Nephron (organoid): ENCODE results near the gene IL13RA1.
"Not testable (repeated sequence)": the region's sequence is repeated elsewhere in the genome, so short reads cannot be mapped to it uniquely, and the experiment has no call there.

Experiments
- H3K27ac Mint-ChIP-seq, 3 experiments: 2 replicates each; pipeline ENCODE4 v1.8.0; 2020; ENCODE audit warnings: mixed read lengths in 3 of 3, mild to moderate bottlenecking in 2 of 3, moderate library complexity in 1 of 3
- H3K27me3 Mint-ChIP-seq: 2 replicates; pipeline ENCODE4 v1.8.0; 2021; ENCODE audit warnings: low read depth, mild to moderate bottlenecking, moderate library complexity, mixed read lengths
- H3K36me3 Mint-ChIP-seq: 2 replicates; pipeline ENCODE4 v1.8.0; 2020; ENCODE audit warnings: low read depth, mixed read lengths
- H3K4me1 Mint-ChIP-seq: 2 replicates; pipeline ENCODE4 v1.8.0; 2020; ENCODE audit warnings: mixed read lengths
- H3K4me3 Mint-ChIP-seq, 3 experiments: 2 replicates each; pipeline ENCODE4 v1.8.0; 2020; ENCODE audit warnings: mild to moderate bottlenecking in 3 of 3, mixed read lengths in 3 of 3, moderate library complexity in 2 of 3
- H3K9me3 Mint-ChIP-seq: 2 replicates; pipeline ENCODE4 v1.8.0; 2020; ENCODE audit warnings: mixed read lengths
- CTCF ChIP-seq, 3 experiments: fragments of 200-600 bp; sonication (generic); IDR thresholded peaks; one replicate each; pipeline ENCODE4 v1.5.0; 2021; ENCODE audit warnings: antibody characterized with exemption in 3 of 3; ENCODE audit not compliant: unreplicated experiment in 3 of 3

The IL13RA1 gene

GRCh38 chrX:118693843-118694242, 33.6 kb upstream of the IL13RA1 start:
- Mint-ChIP-seq H3K36me3 (peaks cover 4% of the 10 kb centered on the region), H3K9me3 (peaks cover 2% of the 10 kb centered on the region), H3K27me3 (no peaks in the 10 kb centered on the region), H3K27ac (no peak overlapping the region), H3K4me1 (no peaks in the 10 kb centered on the region), H3K4me3 (no peak overlapping the region)
- no peak for TF ChIP-seq CTCF (IDR thresholded peaks at IDR 0.05; ENCODE audit: unreplicated experiment in 3 of 3)

DNA sequence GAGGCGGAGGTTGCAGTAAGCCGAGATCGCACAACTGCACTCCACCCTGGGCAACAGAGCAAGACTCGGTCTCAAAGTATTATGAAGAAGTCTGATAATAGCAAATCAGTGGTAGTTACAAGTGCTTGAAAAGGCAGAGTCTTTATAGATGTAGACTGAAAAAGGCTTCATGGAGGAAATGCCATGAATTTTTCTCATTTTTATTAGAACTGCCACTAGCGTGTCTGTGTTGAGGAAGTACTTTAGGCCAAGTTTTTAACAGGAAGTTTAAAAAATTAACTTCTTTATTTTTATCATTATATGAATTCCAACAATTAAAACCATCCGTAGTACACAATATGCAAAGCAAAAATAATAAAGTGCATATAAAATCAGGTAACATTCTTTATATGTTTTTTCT, 32.8 kb upstream of the IL13RA1 start:
- TF ChIP-seq CTCF (IDR thresholded peaks at IDR 0.05; ENCODE audit: unreplicated experiment in 3 of 3): no peak
- Mint-ChIP-seq H3K27me3 (no peaks in the 10 kb centered on the region), H3K9me3 (peaks cover 7% of the 10 kb centered on the region), H3K4me3 (no peak overlapping the region), H3K27ac (no peak overlapping the region), H3K4me1 (no peaks in the 10 kb centered on the region), H3K36me3 (no peaks in the 10 kb centered on the region)

DNA sequence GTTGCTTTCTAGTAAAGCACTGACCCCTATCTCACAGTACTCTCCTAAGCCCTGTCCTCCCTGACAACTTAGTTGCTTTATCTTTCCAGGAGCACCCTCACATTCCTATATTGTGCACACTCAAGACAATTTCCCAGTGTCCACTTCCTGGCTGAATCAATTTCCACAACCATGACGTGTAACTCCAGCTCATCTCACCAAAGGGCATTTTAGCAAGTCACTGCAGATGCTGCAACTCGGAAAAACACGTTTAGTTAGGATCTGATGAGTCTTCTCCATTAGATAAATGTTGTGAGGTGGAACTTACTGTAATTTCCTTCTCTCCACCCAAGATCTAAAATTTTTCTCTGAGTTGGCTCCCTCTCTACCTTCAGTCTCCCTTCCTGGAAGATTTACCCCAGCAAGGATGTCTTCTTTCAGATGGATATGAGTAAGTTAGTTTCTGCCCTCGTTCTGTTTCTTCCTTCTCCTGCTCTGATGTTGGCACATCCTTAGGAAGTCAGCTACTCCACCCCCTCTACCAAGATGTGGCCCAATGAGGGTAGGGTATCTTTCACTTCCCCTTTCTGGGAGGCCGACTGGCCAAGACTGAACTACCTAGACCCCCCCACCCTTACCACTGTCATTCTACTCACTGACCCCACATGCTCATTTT, 28.8 kb upstream of the IL13RA1 start:
- Mint-ChIP-seq H3K27me3 (no peaks in the 10 kb centered on the region), H3K27ac (no peak overlapping the region), H3K4me1 (no peaks in the 10 kb centered on the region), H3K4me3 (no peak overlapping the region), H3K9me3 (peaks cover 9% of the 10 kb centered on the region), H3K36me3 (no peaks in the 10 kb centered on the region)
- no peak for TF ChIP-seq CTCF (IDR thresholded peaks at IDR 0.05; ENCODE audit: unreplicated experiment in 3 of 3)

GRCh38 chrX:118702741-118703140, 24.7 kb upstream of the IL13RA1 start:
- no peak overlapping the region for H3K4me3 Mint-ChIP-seq
- H3K9me3 Mint-ChIP-seq: peaks cover 9% of the 10 kb centered on the region
- H3K4me1 Mint-ChIP-seq: no peaks in the 10 kb centered on the region
- no peak for TF ChIP-seq CTCF (IDR thresholded peaks at IDR 0.05; ENCODE audit: unreplicated experiment in 3 of 3)
- H3K27ac Mint-ChIP-seq: no peak overlapping the region
- H3K36me3 Mint-ChIP-seq: no peaks in the 10 kb centered on the region
- H3K27me3 Mint-ChIP-seq: no peaks in the 10 kb centered on the region

DNA sequence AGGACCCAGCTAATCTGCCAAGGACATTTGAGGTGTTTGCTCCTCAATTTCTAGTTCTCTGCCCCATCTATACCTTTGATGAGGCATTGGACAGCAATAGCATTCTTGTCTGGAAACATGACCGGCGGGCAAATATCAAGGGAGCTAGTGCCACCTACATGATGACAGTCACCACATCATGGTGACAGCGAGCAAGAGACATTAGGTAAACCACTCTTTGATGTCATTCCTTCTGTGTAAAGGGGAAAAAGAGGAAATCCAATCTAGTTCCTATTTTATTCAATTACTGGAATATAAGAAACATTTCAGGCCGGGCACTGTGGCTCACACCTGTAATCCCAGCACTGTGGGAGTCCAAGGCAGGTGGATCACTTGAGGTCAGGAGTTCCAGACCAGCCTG, 20.7 kb upstream of the IL13RA1 start:
- TF ChIP-seq CTCF (IDR thresholded peaks at IDR 0.05; ENCODE audit: unreplicated experiment in 3 of 3): no peak
- Mint-ChIP-seq H3K27me3 (no peaks in the 10 kb centered on the region), H3K9me3 (peaks cover 13% of the 10 kb centered on the region), H3K36me3 (no peaks in the 10 kb centered on the region), H3K4me1 (no peaks in the 10 kb centered on the region), H3K27ac (no peak overlapping the region), H3K4me3 (no peak overlapping the region)

GRCh38 chrX:118714521-118714920, 12.9 kb upstream of the IL13RA1 start:
- Mint-ChIP-seq H3K9me3 (peaks cover 20% of the 10 kb centered on the region), H3K27ac (no peak overlapping the region)

DNA sequence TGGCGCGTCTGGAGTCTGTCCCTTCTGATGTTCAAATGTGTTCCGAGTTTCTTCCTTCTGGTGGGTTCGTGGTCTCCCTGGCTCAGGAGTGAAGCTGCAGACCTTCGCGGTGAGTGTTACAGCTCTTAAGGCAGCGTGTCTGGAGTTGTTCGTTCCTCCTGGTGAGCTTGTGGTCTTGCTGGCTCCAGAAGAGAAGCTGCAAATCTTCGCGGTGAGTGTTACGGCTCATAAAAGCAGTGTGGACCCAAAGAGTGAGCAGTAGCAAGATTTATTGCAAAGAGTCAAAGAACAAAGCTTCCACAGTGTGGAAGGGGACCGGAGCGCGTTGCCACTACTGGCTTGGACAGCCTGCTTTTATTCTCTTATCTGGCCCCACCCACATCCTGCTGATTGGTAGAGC, 11.5 kb upstream of the IL13RA1 start:
- H3K27me3 Mint-ChIP-seq, H3K36me3 Mint-ChIP-seq, H3K4me1 Mint-ChIP-seq, H3K27ac Mint-ChIP-seq, H3K4me3 Mint-ChIP-seq: not testable (repeated sequence)
- peaks cover 19% of the 10 kb centered on the region for H3K9me3 Mint-ChIP-seq

More at GRCh38 chrX:118714521-118714920, 12.9 kb upstream of the IL13RA1 start:
- TF ChIP-seq CTCF (IDR thresholded peaks at IDR 0.05; ENCODE audit: unreplicated experiment in 3 of 3): no peak
- Mint-ChIP-seq H3K36me3 (no peaks in the 10 kb centered on the region), H3K27me3 (no peaks in the 10 kb centered on the region), H3K4me3 (no peak overlapping the region), H3K4me1 (no peaks in the 10 kb centered on the region)

DNA sequence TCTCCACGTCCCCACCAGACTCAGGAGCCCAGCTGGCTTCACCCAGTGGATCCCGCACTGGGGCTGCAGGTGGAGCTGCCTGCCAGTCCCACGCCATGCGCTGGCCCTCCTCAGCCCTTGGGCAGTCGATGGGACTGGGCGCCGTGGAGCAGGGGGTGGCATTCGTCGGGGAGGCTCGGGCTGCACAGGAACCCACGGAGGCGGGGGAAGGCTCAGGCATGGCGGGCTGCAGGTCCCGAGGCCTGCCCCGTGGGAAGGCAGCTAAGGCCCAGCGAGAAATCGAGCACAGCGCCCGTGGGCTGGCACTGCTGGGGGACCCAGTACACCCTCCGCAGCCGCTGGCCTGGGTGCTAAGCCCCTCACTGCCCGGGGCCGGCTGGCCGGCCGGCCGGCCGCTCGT, 10.6 kb upstream of the IL13RA1 start:
- H3K27ac Mint-ChIP-seq, H3K36me3 Mint-ChIP-seq, H3K4me3 Mint-ChIP-seq, H3K4me1 Mint-ChIP-seq, H3K27me3 Mint-ChIP-seq: not testable (repeated sequence)
- H3K9me3 Mint-ChIP-seq: peaks cover 17% of the 10 kb centered on the region
